Left renal pelvis (tissue), 4 donors: ENCODE measurements around the gene TAF3. TPM values are rescaled to one million over a fixed set of nuclear protein-coding genes. Genes with fewer than 3 reads are reported as not detected.

ENCODE experiments used
- polyA plus RNA-seq, 4 donors: library from polyadenylated mRNA; unstranded; fragments of 120-200 nt; gene quantifications; one replicate each; pipeline ENCODE4 v1.2.1, GENCODE V29; 2013; ENCODE audit not compliant: insufficient read length in 4 of 4

Gene TAF3
- polyA plus RNA-seq, 4 donors, result 7.2 to 12.5 (median 11.2) TPM

Other genes starting within 250 kb of the TAF3 start
- 10 to 100 TPM; 11.3 to 26.5 (median 20.7) TPM for gene ITIH5, start 151.5 kb upstream of the TAF3 start, polyA plus RNA-seq
- gene ITIH2, start 115.2 kb upstream of the TAF3 start, polyA plus RNA-seq, result 10 to 100 TPM in 1 of 4 donors, under 1 TPM in 3; 0.16 to 10.4 (median 0.59) TPM
- gene KIN, start 30.5 kb upstream of the TAF3 start, polyA plus RNA-seq, result 10 to 100 TPM; 19.1 to 24.4 (median 21.4) TPM
- gene ATP5F1C, start 30.3 kb upstream of the TAF3 start, polyA plus RNA-seq, result 100 to 1,000 TPM; 193 to 405 (median 373) TPM
- gene GATA3, start 236.2 kb downstream of the TAF3 start, polyA plus RNA-seq, result 100 to 1,000 TPM in 1 of 4 donors, 10 to 100 TPM in 2, 1 to 10 TPM in 1; 3.6 to 118 (median 89.6) TPM